Liver (tissue), 9 donors: Measurements from ENCODE around the gene SLCO1A2. TPM values are rescaled to one million over a fixed set of nuclear protein-coding genes. Genes with fewer than 3 reads are reported as not detected.

Experiments used
- DNase-seq: peaks from one replicate; pipeline ENCODE4 v3.0.0-alpha.2; 2017; ENCODE audit warnings: low spot score
- H3K27ac ChIP-seq, 2 donors: one replicate each; pipeline ENCODE4 v1.7.0; 2013; ENCODE audit warnings: inconsistent platforms in 2 of 2, low read length in 2 of 2, control low read depth in 1 of 2, low read depth in 1 of 2, mild to moderate bottlenecking in 1 of 2
- H3K27me3 ChIP-seq, 4 donors: one replicate each; pipeline versions ENCODE4 v1.6.1 to v1.7.0; 2013; ENCODE audit warnings: low read length in 3 of 4, inconsistent platforms in 1 of 4, mild to moderate bottlenecking in 1 of 4, moderate library complexity in 1 of 4; ENCODE audit not compliant: control insufficient read depth in 4 of 4, insufficient read depth in 4 of 4
- H3K36me3 ChIP-seq, 4 donors: one replicate each; pipeline versions ENCODE4 v1.6.1 to v1.7.0; 2013; ENCODE audit warnings: low read length in 3 of 4, mild to moderate bottlenecking in 3 of 4, low read depth in 1 of 4, moderate library complexity in 1 of 4; ENCODE audit not compliant: control insufficient read depth in 4 of 4, insufficient read depth in 3 of 4
- H3K4me1 ChIP-seq, 4 donors: one replicate each; pipeline versions ENCODE4 v1.6.1 to v1.7.0; 2013; ENCODE audit warnings: low read length in 3 of 4, mild to moderate bottlenecking in 3 of 4, moderate library complexity in 1 of 4; ENCODE audit not compliant: control insufficient read depth in 4 of 4, insufficient read depth in 4 of 4
- H3K4me3 ChIP-seq, 3 donors: one replicate each; pipeline versions ENCODE4 v1.6.1 to v1.7.0; 2013; ENCODE audit warnings: low read length in 3 of 3, control low read depth in 1 of 3, low read depth in 1 of 3, mild to moderate bottlenecking in 1 of 3
- H3K9ac ChIP-seq, 2 donors: one replicate each; pipeline ENCODE4 v1.7.0; 2013; ENCODE audit warnings: low read length in 2 of 2, mild to moderate bottlenecking in 2 of 2, moderate library complexity in 2 of 2, control low read depth in 1 of 2, low read depth in 1 of 2
- H3K9me3 ChIP-seq, 4 donors: one replicate each; pipeline versions ENCODE4 v1.6.1 to v1.7.0; 2013; ENCODE audit warnings: low read length in 3 of 4; ENCODE audit not compliant: control insufficient read depth in 4 of 4
- CTCF ChIP-seq: fragments of 150-350 bp; IDR thresholded peaks from 2 replicates; pipeline ENCODE4 v1.5.1; 2017; ENCODE audit warnings: improper control_type of control experiment, low read depth, low read length; ENCODE audit not compliant: missing input control
- EGR1 ChIP-seq, 2 donors: IDR thresholded peaks; 2 replicates each; pipeline ENCODE4 v1.6.1; 2016 to 2018; ENCODE audit warnings: antibody characterized with exemption in 2 of 2, low read depth in 2 of 2
- FOXA1 ChIP-seq: IDR thresholded peaks from 2 replicates; pipeline ENCODE4 v1.6.1; 2016; ENCODE audit warnings: antibody characterized with exemption
- FOXA2 ChIP-seq: IDR thresholded peaks from 2 replicates; pipeline ENCODE4 v1.6.1; 2016; ENCODE audit warnings: antibody characterized with exemption
- GABPA ChIP-seq, 2 donors: IDR thresholded peaks in 1 of 2; conservative IDR thresholded peaks in 1 of 2; 2 replicates each; pipeline ENCODE4 v1.6.1; 2016; ENCODE audit warnings: antibody characterized with exemption in 2 of 2, mild to moderate bottlenecking in 1 of 2, moderate library complexity in 1 of 2
- HNF4A ChIP-seq, 2 donors: conservative IDR thresholded peaks; 2 replicates each; pipeline ENCODE4 v1.6.1; 2016; ENCODE audit warnings: antibody characterized with exemption in 2 of 2, mild to moderate bottlenecking in 2 of 2
- HNF4G ChIP-seq: IDR thresholded peaks from 2 replicates; pipeline ENCODE4 v1.6.1; 2016; ENCODE audit warnings: antibody characterized with exemption
- JUND ChIP-seq, 2 donors: IDR thresholded peaks; 2 replicates each; pipeline ENCODE4 v1.6.1; 2016; ENCODE audit warnings: antibody characterized with exemption in 2 of 2
- NR2F2 ChIP-seq: IDR thresholded peaks from 2 replicates; pipeline ENCODE4 v1.6.1; 2016; ENCODE audit warnings: antibody characterized with exemption
- RAD21 ChIP-seq, 2 donors: IDR thresholded peaks; 2 replicates each; pipeline ENCODE4 v1.6.1; 2016; ENCODE audit warnings: antibody characterized with exemption in 2 of 2, mild to moderate bottlenecking in 2 of 2
- RXRA ChIP-seq, 2 donors: IDR thresholded peaks; 2 replicates each; pipeline ENCODE4 v1.6.1; 2017 to 2018; ENCODE audit warnings: antibody characterized with exemption in 2 of 2, mild to moderate bottlenecking in 1 of 2
- SP1 ChIP-seq: IDR thresholded peaks from 2 replicates; pipeline ENCODE4 v1.6.1; 2018; ENCODE audit warnings: antibody characterized with exemption, mild to moderate bottlenecking
- TAF1 ChIP-seq: conservative IDR thresholded peaks from 2 replicates; pipeline ENCODE4 v1.6.1; 2016; ENCODE audit warnings: antibody characterized with exemption, mild to moderate bottlenecking
- YY1 ChIP-seq: IDR thresholded peaks from 2 replicates; pipeline ENCODE4 v1.6.1; 2016; ENCODE audit warnings: antibody characterized with exemption, mild to moderate bottlenecking
- WGBS: extraction: QIAGEN DNeasy Blood & Tissue Kit; methylation state at CpG from one replicate; pipeline ENCODE4 v1.1.7; 2013; 5-methylcytosine and 5-hydroxymethylcytosine counted together
- polyA plus RNA-seq, 2 donors: library from polyadenylated mRNA; stranded (reverse) in 1 of 2; unstranded in 1 of 2; fragments of 200-250 nt in 1 of 2; fragments of >200 nt in 1 of 2; fragmentation: Nextera tagmentation in 1 of 2; extraction: Ambion mirVana in 1 of 2; gene quantifications; one replicate each; pipeline versions ENCODE4 v1.2.1 to v1.2.3, GENCODE V29; 2013 to 2015
- total RNA-seq, 2 donors: library from RNA; depleted of rRNA; stranded (reverse); fragments of >200 nt; gene quantifications; one replicate each; pipeline ENCODE4 v1.2.3, GENCODE V29; 2014
- TF ChIP-seq, protein P1 (sequence below): IDR thresholded peaks from 2 replicates; pipeline ENCODE4 v1.6.1; 2016; ENCODE audit warnings: antibody characterized with exemption
- TF ChIP-seq, protein P2 (sequence below): IDR thresholded peaks from 2 replicates; pipeline ENCODE4 v1.6.1; 2016; ENCODE audit warnings: antibody characterized with exemption
- TF ChIP-seq, protein P3 (sequence below): IDR thresholded peaks from 2 replicates; pipeline ENCODE4 v1.6.1; 2016; ENCODE audit warnings: antibody characterized with exemption
- TF ChIP-seq, protein P4 (sequence below): IDR thresholded peaks from 2 replicates; pipeline ENCODE4 v1.6.1; 2016; ENCODE audit warnings: antibody characterized with exemption, mild to moderate bottlenecking
- donor health status: healthy.
- donor health status: healthy.
- donor health status: healthy.
- donor health status: healthy.
- donor health status: healthy.

The SLCO1A2 gene
- total and polyA plus RNA-seq, 4 donors = 0.17 to 1.8 (median 0.60) TPM; not detected in 1

- TF ChIP-seq CTCF (no peak), YY1 (no peak), RAD21 (IDR thresholded peaks at IDR 0.05) (peak in 1 of 2 donors; percentile 28)
- Histone ChIP-seq H3K9ac (no peak overlapping the region), H3K27me3 (no peaks in the 10 kb centered on the region), H3K4me3 (no peak overlapping the region), H3K36me3 (no peaks in the 10 kb centered on the region), H3K4me1 (no peaks in the 10 kb centered on the region), H3K9me3 (no peaks in the 10 kb centered on the region), H3K27ac (no peak overlapping the region)
- no peak for DNase-seq
- WGBS = 58% methylated on average over 1 of the region's 1 CpG
These were observed 25.9 kb downstream of the SLCO1A2 start for GRCh38 chr12:21308785-21309184.

DNA sequence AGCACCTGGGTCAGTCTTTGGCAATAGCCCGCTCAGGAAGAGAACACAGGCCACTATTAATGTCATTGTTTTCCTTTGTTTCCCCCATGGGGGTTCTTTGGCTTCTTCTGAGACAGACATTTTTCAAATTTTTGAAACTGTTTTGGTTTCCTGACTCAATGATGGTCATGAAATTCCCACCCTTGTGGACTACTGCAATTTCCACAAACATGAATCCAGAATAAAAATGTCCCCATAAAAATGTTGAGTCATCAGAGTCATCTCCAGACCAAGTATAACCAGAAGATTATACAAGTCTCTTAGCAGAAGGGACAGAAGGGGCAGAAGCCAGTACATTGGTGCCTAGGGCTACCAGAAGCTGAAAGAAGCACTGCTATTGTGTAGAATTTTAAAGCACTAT lies 29.1 kb downstream of the SLCO1A2 start:
- Histone ChIP-seq H3K4me1 (peaks cover 0 to 4% (median 1%) of the 10 kb centered on the region in 4 donors), H3K36me3 (no peaks in the 10 kb centered on the region), H3K9me3 (no peaks in the 10 kb centered on the region), H3K4me3 (no peak overlapping the region), H3K27me3 (no peaks in the 10 kb centered on the region), H3K9ac (no peak overlapping the region), H3K27ac (no peak overlapping the region)
- WGBS = 81% methylated on average over 1 of the region's 1 CpG
- TF ChIP-seq, protein P1, sequence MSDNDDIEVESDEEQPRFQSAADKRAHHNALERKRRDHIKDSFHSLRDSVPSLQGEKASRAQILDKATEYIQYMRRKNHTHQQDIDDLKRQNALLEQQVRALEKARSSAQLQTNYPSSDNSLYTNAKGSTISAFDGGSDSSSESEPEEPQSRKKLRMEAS = no peak
- TF ChIP-seq SP1 = no peak
- TF ChIP-seq JUND (IDR thresholded peaks at IDR 0.05) = no peak
- TF ChIP-seq NR2F2 = no peak
- TF ChIP-seq TAF1 = no peak
- no peak for TF ChIP-seq YY1
- TF ChIP-seq RAD21 (IDR thresholded peaks at IDR 0.05) = no peak
- TF ChIP-seq HNF4G = no peak
- TF ChIP-seq, protein P2, sequence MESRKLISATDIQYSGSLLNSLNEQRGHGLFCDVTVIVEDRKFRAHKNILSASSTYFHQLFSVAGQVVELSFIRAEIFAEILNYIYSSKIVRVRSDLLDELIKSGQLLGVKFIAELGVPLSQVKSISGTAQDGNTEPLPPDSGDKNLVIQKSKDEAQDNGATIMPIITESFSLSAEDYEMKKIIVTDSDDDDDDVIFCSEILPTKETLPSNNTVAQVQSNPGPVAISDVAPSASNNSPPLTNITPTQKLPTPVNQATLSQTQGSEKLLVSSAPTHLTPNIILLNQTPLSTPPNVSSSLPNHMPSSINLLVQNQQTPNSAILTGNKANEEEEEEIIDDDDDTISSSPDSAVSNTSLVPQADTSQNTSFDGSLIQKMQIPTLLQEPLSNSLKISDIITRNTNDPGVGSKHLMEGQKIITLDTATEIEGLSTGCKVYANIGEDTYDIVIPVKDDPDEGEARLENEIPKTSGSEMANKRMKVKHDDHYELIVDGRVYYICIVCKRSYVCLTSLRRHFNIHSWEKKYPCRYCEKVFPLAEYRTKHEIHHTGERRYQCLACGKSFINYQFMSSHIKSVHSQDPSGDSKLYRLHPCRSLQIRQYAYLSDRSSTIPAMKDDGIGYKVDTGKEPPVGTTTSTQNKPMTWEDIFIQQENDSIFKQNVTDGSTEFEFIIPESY = no peak
- TF ChIP-seq EGR1 (IDR thresholded peaks at IDR 0.05; ENCODE audit: low read depth in 2 of 2) = no peak
- TF ChIP-seq, protein P3, sequence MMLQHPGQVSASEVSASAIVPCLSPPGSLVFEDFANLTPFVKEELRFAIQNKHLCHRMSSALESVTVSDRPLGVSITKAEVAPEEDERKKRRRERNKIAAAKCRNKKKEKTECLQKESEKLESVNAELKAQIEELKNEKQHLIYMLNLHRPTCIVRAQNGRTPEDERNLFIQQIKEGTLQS = no peak
- TF ChIP-seq FOXA2 = no peak
- no peak for TF ChIP-seq GABPA (IDR thresholded peaks at IDR 0.05 in 1 of 2, conservative IDR thresholded peaks at IDR 0.05 in 1 of 2)
- TF ChIP-seq, protein P4, sequence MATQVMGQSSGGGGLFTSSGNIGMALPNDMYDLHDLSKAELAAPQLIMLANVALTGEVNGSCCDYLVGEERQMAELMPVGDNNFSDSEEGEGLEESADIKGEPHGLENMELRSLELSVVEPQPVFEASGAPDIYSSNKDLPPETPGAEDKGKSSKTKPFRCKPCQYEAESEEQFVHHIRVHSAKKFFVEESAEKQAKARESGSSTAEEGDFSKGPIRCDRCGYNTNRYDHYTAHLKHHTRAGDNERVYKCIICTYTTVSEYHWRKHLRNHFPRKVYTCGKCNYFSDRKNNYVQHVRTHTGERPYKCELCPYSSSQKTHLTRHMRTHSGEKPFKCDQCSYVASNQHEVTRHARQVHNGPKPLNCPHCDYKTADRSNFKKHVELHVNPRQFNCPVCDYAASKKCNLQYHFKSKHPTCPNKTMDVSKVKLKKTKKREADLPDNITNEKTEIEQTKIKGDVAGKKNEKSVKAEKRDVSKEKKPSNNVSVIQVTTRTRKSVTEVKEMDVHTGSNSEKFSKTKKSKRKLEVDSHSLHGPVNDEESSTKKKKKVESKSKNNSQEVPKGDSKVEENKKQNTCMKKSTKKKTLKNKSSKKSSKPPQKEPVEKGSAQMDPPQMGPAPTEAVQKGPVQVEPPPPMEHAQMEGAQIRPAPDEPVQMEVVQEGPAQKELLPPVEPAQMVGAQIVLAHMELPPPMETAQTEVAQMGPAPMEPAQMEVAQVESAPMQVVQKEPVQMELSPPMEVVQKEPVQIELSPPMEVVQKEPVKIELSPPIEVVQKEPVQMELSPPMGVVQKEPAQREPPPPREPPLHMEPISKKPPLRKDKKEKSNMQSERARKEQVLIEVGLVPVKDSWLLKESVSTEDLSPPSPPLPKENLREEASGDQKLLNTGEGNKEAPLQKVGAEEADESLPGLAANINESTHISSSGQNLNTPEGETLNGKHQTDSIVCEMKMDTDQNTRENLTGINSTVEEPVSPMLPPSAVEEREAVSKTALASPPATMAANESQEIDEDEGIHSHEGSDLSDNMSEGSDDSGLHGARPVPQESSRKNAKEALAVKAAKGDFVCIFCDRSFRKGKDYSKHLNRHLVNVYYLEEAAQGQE = no peak
- TF ChIP-seq HNF4A (conservative IDR thresholded peaks at IDR 0.05) = no peak
- no peak for TF ChIP-seq RXRA (IDR thresholded peaks at IDR 0.05)
- TF ChIP-seq FOXA1 = no peak
- TF ChIP-seq CTCF = no peak
- DNase-seq = no peak
